Transverse colon (tissue), 4 donors: ENCODE data around the gene DOCK3. TPM values are rescaled to one million over a fixed set of nuclear protein-coding genes. Genes with fewer than 3 reads are reported as not detected.

ENCODE experiments used
- DNase-seq: peaks from one replicate; pipeline ENCODE4 v3.0.0-alpha.2; 2019
- H3K27ac ChIP-seq, 4 donors: fragments of 200-600 bp; sonication (generic); 2 replicates each; pipeline ENCODE4 v1.5.1; 2016 to 2018; ENCODE audit warnings: inconsistent platforms in 4 of 4
- H3K27me3 ChIP-seq: fragments of 200-600 bp; sonication (generic); 2 replicates; pipeline ENCODE4 v1.5.1; 2017; ENCODE audit warnings: inconsistent platforms
- H3K36me3 ChIP-seq, 4 donors: fragments of 200-600 bp; sonication (generic); 2 replicates each; pipeline ENCODE4 v1.5.1; 2017 to 2019; ENCODE audit warnings: inconsistent platforms in 4 of 4
- H3K4me1 ChIP-seq, 4 donors: fragments of 200-600 bp; sonication (generic); 2 replicates each; pipeline ENCODE4 v1.5.1; 2017 to 2020; ENCODE audit warnings: inconsistent platforms in 4 of 4
- H3K4me3 ChIP-seq, 4 donors: fragments of 200-600 bp; sonication (generic); 1 replicate in 1 of 4; 2 replicates in 3 of 4; pipeline versions ENCODE4 v1.5.1 to v1.6.1; 2017 to 2019; ENCODE audit warnings: inconsistent platforms in 4 of 4
- H3K9me3 ChIP-seq, 2 donors: fragments of 200-600 bp; sonication (generic); 2 replicates each; pipeline ENCODE4 v1.5.1; 2017 to 2019; ENCODE audit warnings: inconsistent platforms in 2 of 2
- EP300 ChIP-seq: sonication (generic); formaldehyde crosslinking; IDR thresholded peaks from one replicate; pipeline ENCODE4 v1.6.1; 2017; ENCODE audit warnings: antibody characterized with exemption, low read depth
- POLR2A ChIP-seq: fragments of 450-650 bp; IDR thresholded peaks from one replicate; pipeline ENCODE4 v1.6.1; 2016; ENCODE audit warnings: antibody characterized with exemption, mild to moderate bottlenecking, moderate library complexity
- POLR2AphosphoS5 ChIP-seq, 3 donors: sonication (generic); formaldehyde crosslinking; IDR thresholded peaks; one replicate each; pipeline ENCODE4 v1.6.1; 2016; ENCODE audit warnings: antibody characterized with exemption in 3 of 3
- WGBS, 2 donors: methylation state at CpG; one replicate each; pipeline ENCODE4 v1.1.5; 2018; ENCODE audit warnings: low coverage in 1 of 2; 5-methylcytosine and 5-hydroxymethylcytosine counted together
- in situ Hi-C, 4 donors: fragments of 200-750 bp; cut with MboI; loops; one replicate each; pipeline versions ENCODE4 v1.15.0 to v1.15.1; 2017; ENCODE audit warnings: low sequenced_read_pairs in 3 of 4, low pct_ligation_motif_present in 1 of 4, low pct_unique_long_range_greater_than_20kb in 1 of 4
- intact Hi-C: fragments of 100-400 bp; cut with DNase I; formaldehyde crosslinking; loops from one replicate; pipeline ENCODE4 v1.15.1; 2023; ENCODE audit warnings: low total_unique reads
- total RNA-seq, 4 donors: library from RNA; depleted of rRNA; stranded (reverse); fragments of >200 nt; gene quantifications; one replicate each; pipeline ENCODE4 v1.1.0, GENCODE V29; 2016
- TF ChIP-seq, protein P1 (sequence below), 5 experiments: fragments of 200-600 bp in 3 of 5; fragments of 450-650 bp in 2 of 5; sonication (generic) in 3 of 5; IDR thresholded peaks; 1 replicate in 2 of 5; 2 replicates in 3 of 5; pipeline ENCODE4 v1.5.1; 2016 to 2017; ENCODE audit warnings: antibody characterized with exemption in 5 of 5, inconsistent platforms in 3 of 5, mild to moderate bottlenecking in 2 of 5, moderate library complexity in 1 of 5

The DOCK3 gene
- total RNA-seq, 4 donors from 2014 or later: 0.41 to 0.75 (median 0.62) TPM

DNA sequence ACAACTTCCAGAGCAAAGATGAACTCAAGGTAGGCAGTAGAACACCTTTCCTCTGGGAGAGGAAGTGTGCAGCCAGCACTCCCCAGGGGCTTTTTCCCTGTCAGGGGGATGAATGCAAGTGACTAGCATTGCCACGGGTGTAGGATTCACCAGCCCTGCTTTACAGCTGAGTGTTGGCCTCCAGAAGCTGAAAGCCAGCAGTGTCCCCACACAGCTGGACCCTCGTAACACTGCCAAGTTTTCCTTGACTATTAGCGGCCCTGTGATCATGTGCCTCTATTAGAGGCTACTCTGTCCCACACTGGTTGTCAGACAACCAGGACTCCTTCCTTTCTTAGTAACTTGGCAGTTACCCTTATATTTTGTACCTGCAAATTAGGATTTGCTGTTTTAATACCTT lies 605.4 kb downstream of the DOCK3 start:
- Histone ChIP-seq H3K36me3 (no peaks in the 10 kb centered on the region), H3K4me3 (no peak overlapping the region), H3K27me3 (no peaks in the 10 kb centered on the region), H3K27ac (no peak overlapping the region), H3K9me3 (no peaks in the 10 kb centered on the region), H3K4me1 (no peaks in the 10 kb centered on the region)
- intact Hi-C loops (no loop called here), in situ Hi-C loops (no loop called here)
- DNase-seq: no peak
- WGBS, 2 donors: 51% methylated on average over 3 of the region's 3 CpGs; no CpG with 5 or more reads in 1 of the 2 donors
- TF ChIP-seq POLR2AphosphoS5 (IDR thresholded peaks at IDR 0.05) (no peak), POLR2A (no peak), EP300 (no peak)
- TF ChIP-seq, protein P1, sequence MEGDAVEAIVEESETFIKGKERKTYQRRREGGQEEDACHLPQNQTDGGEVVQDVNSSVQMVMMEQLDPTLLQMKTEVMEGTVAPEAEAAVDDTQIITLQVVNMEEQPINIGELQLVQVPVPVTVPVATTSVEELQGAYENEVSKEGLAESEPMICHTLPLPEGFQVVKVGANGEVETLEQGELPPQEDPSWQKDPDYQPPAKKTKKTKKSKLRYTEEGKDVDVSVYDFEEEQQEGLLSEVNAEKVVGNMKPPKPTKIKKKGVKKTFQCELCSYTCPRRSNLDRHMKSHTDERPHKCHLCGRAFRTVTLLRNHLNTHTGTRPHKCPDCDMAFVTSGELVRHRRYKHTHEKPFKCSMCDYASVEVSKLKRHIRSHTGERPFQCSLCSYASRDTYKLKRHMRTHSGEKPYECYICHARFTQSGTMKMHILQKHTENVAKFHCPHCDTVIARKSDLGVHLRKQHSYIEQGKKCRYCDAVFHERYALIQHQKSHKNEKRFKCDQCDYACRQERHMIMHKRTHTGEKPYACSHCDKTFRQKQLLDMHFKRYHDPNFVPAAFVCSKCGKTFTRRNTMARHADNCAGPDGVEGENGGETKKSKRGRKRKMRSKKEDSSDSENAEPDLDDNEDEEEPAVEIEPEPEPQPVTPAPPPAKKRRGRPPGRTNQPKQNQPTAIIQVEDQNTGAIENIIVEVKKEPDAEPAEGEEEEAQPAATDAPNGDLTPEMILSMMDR (IDR thresholded peaks at IDR 0.05): no peak

DNA sequence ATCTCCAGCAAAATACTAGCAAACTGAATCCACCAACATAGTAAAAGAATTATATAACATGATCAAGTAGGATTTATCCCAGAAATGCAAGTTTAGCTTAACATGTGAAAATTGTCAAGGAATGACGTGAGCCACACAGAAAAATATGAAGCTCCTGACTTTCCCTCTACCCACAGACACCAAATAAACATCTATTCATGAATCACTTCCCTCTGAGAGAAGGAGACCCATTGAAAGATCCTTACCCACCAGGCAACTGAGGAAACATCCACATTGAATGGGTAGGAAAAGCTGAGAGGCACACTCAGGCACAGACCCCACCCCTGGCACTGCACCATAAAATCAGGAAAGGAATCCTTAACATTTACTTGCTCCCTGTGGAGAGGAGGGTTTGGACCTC lies 608.2 kb downstream of the DOCK3 start:
- TF ChIP-seq EP300: no peak
- TF ChIP-seq POLR2A: no peak
- intact Hi-C loops: no loop called here
- no peaks in the 10 kb centered on the region for H3K36me3 ChIP-seq
- no peaks in the 10 kb centered on the region for H3K4me1 ChIP-seq
- H3K9me3 ChIP-seq: peaks cover 8 to 13% of the 10 kb centered on the region in 2 donors
- no peaks in the 10 kb centered on the region for H3K27me3 ChIP-seq
- no peak overlapping the region for H3K27ac ChIP-seq
- WGBS, 2 donors: 51 to 70% methylated on average over 1 of the region's 1 CpG
- no peak for DNase-seq
- in situ Hi-C loops: no loop called here
- no peak overlapping the region for H3K4me3 ChIP-seq

DNA sequence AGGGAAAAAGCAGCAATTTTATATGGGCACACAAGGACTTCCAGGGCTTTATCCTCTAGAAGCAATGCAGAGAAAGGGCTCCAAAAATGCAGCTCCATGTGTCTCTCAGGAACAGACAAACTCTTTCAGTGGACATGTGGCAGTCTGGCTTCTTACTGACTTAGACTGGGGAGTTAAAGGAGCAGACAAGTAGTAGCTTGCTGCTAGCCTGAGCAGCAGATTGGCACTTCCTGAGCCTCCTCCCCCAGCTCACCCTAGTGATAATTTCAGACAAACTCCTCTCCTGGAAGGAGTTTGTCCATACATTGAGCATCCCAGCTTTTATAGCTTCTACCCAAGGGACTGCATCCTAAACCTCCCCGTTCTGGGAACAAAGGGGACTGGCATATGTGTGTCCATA lies 608.7 kb downstream of the DOCK3 start:
- Histone ChIP-seq H3K27me3 (no peaks in the 10 kb centered on the region), H3K4me3 (no peak overlapping the region), H3K36me3 (no peaks in the 10 kb centered on the region), H3K9me3 (peaks cover 8 to 13% of the 10 kb centered on the region in 2 donors), H3K4me1 (no peaks in the 10 kb centered on the region), H3K27ac (no peak overlapping the region)
- WGBS, 2 donors: 67 to 81% methylated on average over 1 of the region's 1 CpG
- intact Hi-C loops (no loop called here), in situ Hi-C loops (no loop called here)
- DNase-seq: no peak
- TF ChIP-seq, protein P1 (IDR thresholded peaks at IDR 0.05): no peak
- TF ChIP-seq POLR2A: no peak
- no peak for TF ChIP-seq EP300
- no peak for TF ChIP-seq POLR2AphosphoS5 (IDR thresholded peaks at IDR 0.05)

DNA sequence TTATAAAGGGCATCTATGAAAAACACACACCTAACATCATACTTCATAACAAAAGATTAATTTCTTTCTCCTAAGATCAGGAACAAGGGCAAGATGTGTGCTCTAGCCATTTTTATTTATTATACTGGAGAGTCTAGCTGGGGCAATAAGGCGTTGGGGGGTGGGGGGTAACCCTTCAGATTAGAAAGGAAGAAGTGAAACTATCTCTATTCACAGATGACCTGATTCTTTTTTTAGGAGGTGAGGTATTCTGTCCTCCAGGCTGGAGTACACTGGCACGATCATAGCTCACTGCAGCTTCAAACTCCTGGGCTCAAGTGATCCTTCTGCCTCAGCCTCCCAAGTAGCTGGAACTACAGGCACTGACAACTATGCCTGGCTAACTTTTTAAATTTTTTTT lies 620.9 kb downstream of the DOCK3 start:
- in situ Hi-C loops: no loop called here
- TF ChIP-seq, protein P1 (IDR thresholded peaks at IDR 0.05): no peak
- TF ChIP-seq POLR2AphosphoS5 (IDR thresholded peaks at IDR 0.05): no peak
- TF ChIP-seq EP300: no peak
- no peak for TF ChIP-seq POLR2A
- no peak overlapping the region for H3K27ac ChIP-seq

DNA sequence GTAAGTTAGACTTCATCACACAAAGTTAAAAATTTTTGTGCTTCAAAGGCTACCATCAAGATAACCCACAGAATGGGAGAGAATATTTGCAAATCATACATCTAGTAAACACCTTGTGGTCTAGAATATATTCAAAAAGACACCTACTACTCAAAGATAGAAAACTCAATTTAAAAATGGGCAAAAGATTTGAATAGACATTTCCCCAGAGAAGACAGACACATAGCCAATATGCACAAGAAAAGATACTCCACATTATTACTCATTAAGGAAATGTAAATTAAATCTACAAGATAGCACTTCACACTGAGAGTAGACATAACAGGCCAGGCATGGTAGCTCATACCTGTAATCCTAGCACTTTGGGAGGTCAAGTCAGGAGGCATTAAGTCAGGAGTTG lies 622.6 kb downstream of the DOCK3 start:
- in situ Hi-C loops (no loop called here), intact Hi-C loops (no loop called here)
- no peak for DNase-seq
- no peaks in the 10 kb centered on the region for H3K9me3 ChIP-seq
- no peaks in the 10 kb centered on the region for H3K4me1 ChIP-seq
- no peak overlapping the region for H3K4me3 ChIP-seq
- no peaks in the 10 kb centered on the region for H3K27me3 ChIP-seq
- TF ChIP-seq EP300 (no peak), POLR2AphosphoS5 (IDR thresholded peaks at IDR 0.05) (no peak), POLR2A (no peak)
- TF ChIP-seq, protein P1 (IDR thresholded peaks at IDR 0.05): no peak
- no peaks in the 10 kb centered on the region for H3K36me3 ChIP-seq
- no peak overlapping the region for H3K27ac ChIP-seq

More for the DNA sequence above, 620.9 kb downstream of the DOCK3 start:
- H3K4me3 ChIP-seq: no peak overlapping the region
- DNase-seq: no peak
- intact Hi-C loops: no loop called here
- no peaks in the 10 kb centered on the region for H3K36me3 ChIP-seq
- peaks cover 9 to 10% of the 10 kb centered on the region in 2 donors for H3K9me3 ChIP-seq
- no peaks in the 10 kb centered on the region for H3K27me3 ChIP-seq
- no peaks in the 10 kb centered on the region for H3K4me1 ChIP-seq
- WGBS, 2 donors: 62 to 66% methylated on average over 2 of the region's 2 CpGs
